A673 (cell line): ENCODE results near the gene FRMD4B.

Experiments
- CTCF ChIP-seq: fragments of 300-800, 200-600 bp; sonication (generic); conservative IDR thresholded peaks from 2 replicates; pipeline ENCODE4 v1.5.1; 2017; ENCODE audit warnings: low read depth, mild to moderate bottlenecking, antibody characterized with exemption, low read length, moderate library complexity, mixed read lengths
- EZH2 ChIP-seq: fragments of 200-600 bp; sonication (generic); IDR thresholded peaks from 2 replicates; pipeline ENCODE4 v1.6.1; 2017; ENCODE audit warnings: borderline replicate concordance, low read depth, mild to moderate bottlenecking, mixed read lengths, antibody characterized with exemption, low read length; ENCODE audit not compliant: poor library complexity, severe bottlenecking

GRCh38 chr3:69178838-69179739, 206.8 kb downstream of the FRMD4B start:
- TF ChIP-seq CTCF (no peak), EZH2 (no peak)
